ENCODE data around the gene ADCY3. TPM values are rescaled to one million over a fixed set of nuclear protein-coding genes. Genes with fewer than 3 reads are reported as not detected.

Gene ADCY3
- total RNA-seq, 4 donors from 2014 or later, result 3.9 to 16.6 (median 12.3) TPM

DNA sequence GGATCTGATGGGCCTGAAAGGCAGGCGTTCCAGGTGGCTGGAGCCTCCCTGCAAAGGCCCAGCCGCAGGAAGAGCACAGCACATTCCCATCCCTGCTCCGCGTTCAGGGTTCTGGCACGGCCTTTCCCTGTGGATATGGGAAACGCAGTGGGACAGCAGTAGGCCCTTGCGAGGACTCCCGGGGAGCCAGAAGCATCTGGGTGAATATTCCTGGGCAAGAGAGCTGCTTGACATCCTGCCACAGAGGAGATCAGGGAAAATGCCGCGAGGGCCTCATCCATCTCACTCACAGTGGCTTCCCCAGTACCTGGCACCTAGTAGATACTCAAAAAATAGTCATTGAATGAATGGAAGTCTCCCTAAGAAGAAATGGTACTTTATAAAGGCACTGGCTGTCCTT, 3.1 kb upstream of the ADCY3 start:
- peaks cover 0 to 11% of the 10 kb centered on the region in 2 donors for H3K4me1 ChIP-seq
- in situ Hi-C loops (cut with MboI; ENCODE audit: low sequenced_read_pairs in 4 of 4), result no loop called here
- H3K36me3 ChIP-seq, result no peaks in the 10 kb centered on the region
- ATAC-seq (no peak), DNase-seq (no peak)
- H3K27ac ChIP-seq, result no peak overlapping the region
- TF ChIP-seq CTCF (IDR thresholded peaks at IDR 0.05 in 4 of 5, conservative IDR thresholded peaks at IDR 0.05 in 1 of 5), result no peak
- TF ChIP-seq POLR2A (IDR thresholded peaks at IDR 0.05), result no peak
- intact Hi-C loops (cut with DNase I; ENCODE audit: low total_unique reads), result loop anchor here (5.0 to 10.0 kb wide), 2 partner anchors 41 to 518 kb away; no protein-coding TSS in a partner anchor
- H3K4me3 ChIP-seq, result no peak overlapping the region
- no peaks in the 10 kb centered on the region for H3K27me3 ChIP-seq
- no peaks in the 10 kb centered on the region for H3K9me3 ChIP-seq

DNA sequence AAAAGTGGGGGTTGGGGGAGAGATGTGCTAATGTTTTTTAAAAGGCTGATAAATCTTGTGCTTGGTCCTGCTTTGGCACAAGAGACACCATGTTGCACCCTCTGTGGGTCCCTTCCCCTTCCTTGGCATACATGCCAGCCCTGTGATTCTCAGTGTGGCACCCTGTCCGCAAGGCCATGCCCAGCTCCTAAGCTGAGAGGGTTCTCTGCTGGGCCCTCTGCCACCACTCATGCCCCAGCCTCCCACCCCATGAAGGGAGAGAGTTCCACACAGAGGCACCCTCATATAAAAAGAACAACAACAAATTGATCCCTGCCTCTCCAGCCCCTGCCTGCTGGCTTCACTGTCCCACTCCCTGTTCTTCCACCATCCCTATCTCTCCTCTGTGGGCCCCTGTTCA, 2.5 kb upstream of the ADCY3 start:
- ATAC-seq, result no peak
- peaks cover 0 to 11% of the 10 kb centered on the region in 2 donors for H3K4me1 ChIP-seq
- H3K9me3 ChIP-seq, result no peaks in the 10 kb centered on the region
- H3K4me3 ChIP-seq, result no peak overlapping the region
- no peaks in the 10 kb centered on the region for H3K27me3 ChIP-seq
- no peak for TF ChIP-seq CTCF (IDR thresholded peaks at IDR 0.05 in 4 of 5, conservative IDR thresholded peaks at IDR 0.05 in 1 of 5)
- no peak for TF ChIP-seq POLR2A (IDR thresholded peaks at IDR 0.05)
- DNase-seq, result no peak
- no peak overlapping the region for H3K27ac ChIP-seq
- intact Hi-C loops (cut with DNase I; ENCODE audit: low total_unique reads), result loop anchor here (5.0 to 10.0 kb wide), 2 partner anchors 40 to 518 kb away; no protein-coding TSS in a partner anchor
- no peaks in the 10 kb centered on the region for H3K36me3 ChIP-seq
- in situ Hi-C loops (cut with MboI; ENCODE audit: low sequenced_read_pairs in 4 of 4), result no loop called here

DNA sequence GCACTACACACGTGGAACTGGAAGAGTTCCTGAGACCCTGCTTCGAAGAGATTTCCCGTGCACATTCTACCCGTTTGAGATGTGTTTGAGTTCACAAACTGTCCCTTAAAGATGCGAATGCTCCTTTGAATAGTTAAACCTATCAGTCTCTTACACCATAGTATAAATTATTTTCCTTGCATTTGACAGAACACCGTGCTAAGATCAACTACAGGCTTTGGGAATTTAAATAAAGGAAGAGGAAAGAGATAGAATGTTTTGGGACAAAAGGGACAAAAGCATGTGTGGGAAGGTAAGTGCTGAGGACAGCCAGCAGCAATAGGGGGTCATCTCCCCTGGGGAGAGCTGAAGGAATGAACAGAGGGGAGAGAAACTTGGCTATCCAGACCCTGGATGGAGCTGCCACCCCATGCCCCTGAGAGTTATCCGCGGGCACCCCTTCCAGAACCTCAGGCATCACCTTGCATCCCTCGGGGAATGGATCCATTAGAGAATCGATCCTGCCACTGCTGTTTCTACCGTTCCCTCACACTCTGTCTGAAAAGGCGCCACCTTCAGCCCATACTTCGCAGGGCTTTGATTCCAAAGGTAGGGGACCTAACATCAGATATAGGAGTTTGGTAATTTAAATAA, 888 bp upstream of the ADCY3 start:
- ATAC-seq, result peak in 1 of 2 donors; percentile 4
- in situ Hi-C loops (cut with MboI; ENCODE audit: low sequenced_read_pairs in 4 of 4) (no loop called here), intact Hi-C loops (cut with DNase I; ENCODE audit: low total_unique reads) (loop anchor here (5.0 to 10.0 kb wide), 2 partner anchors 39 to 516 kb away; no protein-coding TSS in a partner anchor)
- Histone ChIP-seq H3K27me3 (no peaks in the 10 kb centered on the region), H3K9me3 (no peaks in the 10 kb centered on the region), H3K4me1 (no peaks in the 10 kb centered on the region), H3K36me3 (no peaks in the 10 kb centered on the region), H3K4me3 (peak overlapping the region; percentile 55 to 65 (median 62)), H3K27ac (peak overlapping the region in 2 of 4 donors; percentile 43 to 55)
- TF ChIP-seq POLR2A (IDR thresholded peaks at IDR 0.05) (no peak), CTCF (IDR thresholded peaks at IDR 0.05 in 4 of 5, conservative IDR thresholded peaks at IDR 0.05 in 1 of 5) (no peak)
- DNase-seq, result no peak

DNA sequence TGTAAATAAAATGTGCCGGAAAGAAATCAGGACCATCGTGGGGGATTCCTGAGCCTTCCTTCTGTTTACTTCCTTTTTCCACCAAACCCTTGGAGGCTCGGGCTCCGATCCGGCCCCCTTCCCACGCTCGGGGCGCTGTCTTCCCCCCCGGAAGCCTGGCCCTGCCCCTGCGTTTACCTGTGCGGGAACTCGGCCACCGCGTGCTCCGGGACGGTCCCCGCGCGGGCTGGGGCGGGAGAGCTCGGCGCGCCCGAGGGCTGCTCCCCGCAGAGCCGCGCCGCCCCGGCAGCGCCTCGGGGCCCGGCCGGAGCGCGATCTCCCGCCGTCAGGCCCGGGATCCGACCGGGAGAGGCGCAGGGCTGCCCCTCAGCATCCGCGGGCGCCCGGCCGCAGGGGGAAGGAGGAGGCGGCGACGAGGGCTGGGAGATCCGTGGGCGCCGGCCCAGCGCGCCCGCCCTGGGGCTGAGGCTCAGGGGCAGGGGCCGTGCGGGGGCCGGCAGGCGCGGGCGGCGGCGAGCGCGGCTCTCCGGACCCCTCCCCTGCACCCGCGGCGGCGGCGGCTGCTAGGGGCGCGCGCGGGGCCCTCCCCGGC, 435 bp downstream of the ADCY3 start:
- in situ Hi-C loops (cut with MboI; ENCODE audit: low sequenced_read_pairs in 4 of 4), result no loop called here
- H3K36me3 ChIP-seq, result no peaks in the 10 kb centered on the region
- TF ChIP-seq POLR2A (IDR thresholded peaks at IDR 0.05), result no peak
- TF ChIP-seq CTCF (IDR thresholded peaks at IDR 0.05 in 4 of 5, conservative IDR thresholded peaks at IDR 0.05 in 1 of 5), result no peak
- peak overlapping the region; percentile 46 to 60 (median 53) for H3K4me3 ChIP-seq
- H3K9me3 ChIP-seq, result no peaks in the 10 kb centered on the region
- DNase-seq, result no peak
- peak overlapping the region; percentile 41 to 63 (median 55) for H3K27ac ChIP-seq
- peak; percentile 4 to 7 for ATAC-seq
- H3K27me3 ChIP-seq, result no peaks in the 10 kb centered on the region
- no peaks in the 10 kb centered on the region for H3K4me1 ChIP-seq
- intact Hi-C loops (cut with DNase I; ENCODE audit: low total_unique reads), result loop anchor here (5.0 to 10.0 kb wide), 2 partner anchors 37 to 515 kb away; no protein-coding TSS in a partner anchor
